IMR-90 (cell line): Measurements from ENCODE around the gene TRIM73. TPM values are rescaled to one million over a fixed set of nuclear protein-coding genes. Genes with fewer than 3 reads are reported as not detected.
A peak's percentile ranks its signal among the peaks of the same experiment; 100 is the strongest.
"Not testable (repeated sequence)": the region's sequence is repeated elsewhere in the genome, so short reads cannot be mapped to it uniquely, and the experiment has no call there.

Experiments
- ATAC-seq: fragments of 200-7000 bp; cut with Tn5 transposase; 2 replicates; pipeline ENCODE4 v1.9.1; 2020; ENCODE audit warnings: low read depth, mild to moderate bottlenecking, moderate library complexity
- BruUV-seq: library from RNA; stranded (reverse); fragments of 400-500 nt; replicated peaks from 2 replicates; lab custom pipeline; 2021; lab: Mats Ljungman, UMichigan
- CTCF ChIA-PET: fragments of 300-600 bp; formaldehyde crosslinking; extraction: SDS; loops from one replicate; lab custom pipeline; 2021; ENCODE audit warnings: antibody characterized with exemption; lab: Yijun Ruan, JAX
- POLR2A ChIA-PET: fragments of 300-600 bp; sonication (Branson Sonifier 250); formaldehyde crosslinking; loops from one replicate; lab custom pipeline; 2022; ENCODE audit warnings: antibody characterized with exemption; ENCODE audit not compliant: unreplicated experiment; lab: Charles Lee
- DNase-seq: peaks from one replicate; pipeline ENCODE4 v3.0.0; 2013
- H2AFZ ChIP-seq: replicated peaks from 2 replicates; pipeline ENCODE3; 2013; ENCODE audit warnings: low read length, mild to moderate bottlenecking; ENCODE audit not compliant: poor library complexity
- H2AK5ac ChIP-seq: 2 replicates; pipeline ENCODE4 v1.6.1; 2013; ENCODE audit warnings: low read depth, low read length, inconsistent platforms
- H2AK9ac ChIP-seq: replicated peaks from 2 replicates; pipeline ENCODE3; 2013; ENCODE audit warnings: mild to moderate bottlenecking, low read depth, low read length, moderate library complexity; ENCODE audit not compliant: poor library complexity
- H2BK120ac ChIP-seq: 2 replicates; pipeline ENCODE4 v1.6.1; 2013; ENCODE audit warnings: low read depth, low read length, inconsistent platforms
- H2BK15ac ChIP-seq: 3 replicates; pipeline ENCODE4 v1.6.1; 2013; ENCODE audit warnings: low read depth, low read length, inconsistent platforms
- H2BK20ac ChIP-seq: 2 replicates; pipeline ENCODE4 v1.6.1; 2013; ENCODE audit warnings: low read depth, mild to moderate bottlenecking, inconsistent platforms, low read length, moderate library complexity
- H2BK5ac ChIP-seq: 2 replicates; pipeline ENCODE4 v1.6.1; 2013; ENCODE audit warnings: mild to moderate bottlenecking, low read depth, low read length, inconsistent platforms; ENCODE audit not compliant: poor library complexity, severe bottlenecking
- H3K14ac ChIP-seq: replicated peaks from 2 replicates; pipeline ENCODE4 v1.6.1; 2013; ENCODE audit warnings: low read depth, low read length, inconsistent platforms
- H3K18ac ChIP-seq: 2 replicates; pipeline ENCODE4 v1.6.1; 2013; ENCODE audit warnings: low read depth, low read length, control low read depth
- H3K23ac ChIP-seq: 2 replicates; pipeline ENCODE4 v1.6.1; 2013; ENCODE audit warnings: low read depth, low read length, inconsistent platforms
- H3K27ac ChIP-seq: 2 replicates; pipeline ENCODE4 v1.5.1; 2013; ENCODE audit warnings: mild to moderate bottlenecking, control low read depth, low read length; ENCODE audit not compliant: insufficient read depth
- H3K27me3 ChIP-seq: 2 replicates; pipeline ENCODE4 v1.6.1; 2013; ENCODE audit warnings: low read length; ENCODE audit not compliant: control insufficient read depth, insufficient read depth
- H3K36me3 ChIP-seq: 2 replicates; pipeline ENCODE4 v1.6.1; 2013; ENCODE audit warnings: low read length, mixed read lengths; ENCODE audit not compliant: control insufficient read depth, insufficient read depth
- H3K4ac ChIP-seq: 2 replicates; pipeline ENCODE4 v1.6.1; 2013; ENCODE audit warnings: low read depth, low read length, inconsistent platforms
- H3K4me1 ChIP-seq: 2 replicates; pipeline ENCODE4 v1.6.1; 2013; ENCODE audit warnings: low read length, mixed read lengths; ENCODE audit not compliant: control insufficient read depth, insufficient read depth
- H3K4me2 ChIP-seq: 2 replicates; pipeline ENCODE4 v1.6.1; 2013; ENCODE audit warnings: low read depth, mild to moderate bottlenecking, control low read depth, low read length, moderate library complexity
- H3K4me3 ChIP-seq: 2 replicates; pipeline ENCODE4 v1.5.1; 2013; ENCODE audit warnings: low read depth, mild to moderate bottlenecking, control low read depth, low read length, moderate library complexity; ENCODE audit not compliant: insufficient read depth
- H3K56ac ChIP-seq: 2 replicates; pipeline ENCODE4 v1.6.1; 2013; ENCODE audit warnings: low read length, inconsistent platforms; ENCODE audit not compliant: insufficient read depth; ENCODE audit errors: extremely low read depth
- H3K79me1 ChIP-seq, 2 experiments: 2 replicates each; pipeline ENCODE4 v1.6.1; 2013; ENCODE audit warnings: low read length in 2 of 2, inconsistent platforms in 1 of 2, low read depth in 1 of 2
- H3K9ac ChIP-seq: 2 replicates; pipeline ENCODE4 v1.6.1; 2013; ENCODE audit warnings: low read depth, low read length, control low read depth
- H3K9me1 ChIP-seq: 2 replicates; pipeline ENCODE4 v1.6.1; 2013; ENCODE audit warnings: low read length, inconsistent platforms; ENCODE audit not compliant: insufficient read depth
- H3K9me3 ChIP-seq: 2 replicates; pipeline ENCODE4 v1.6.1; 2013; ENCODE audit warnings: low read length; ENCODE audit not compliant: control insufficient read depth, insufficient read depth
- H4K20me1 ChIP-seq: 2 replicates; pipeline ENCODE4 v1.6.1; 2013; ENCODE audit warnings: low read length, inconsistent platforms; ENCODE audit not compliant: insufficient read depth
- H4K5ac ChIP-seq: 2 replicates; pipeline ENCODE4 v1.6.1; 2013; ENCODE audit warnings: mild to moderate bottlenecking, low read depth, low read length, control low read depth
- H4K8ac ChIP-seq, 2 experiments: 2 replicates each; pipeline ENCODE4 v1.6.1; 2013; ENCODE audit warnings: low read depth in 2 of 2, low read length in 2 of 2, control low read depth in 1 of 2, inconsistent platforms in 1 of 2
- H4K91ac ChIP-seq: 2 replicates; pipeline ENCODE4 v1.6.1; 2013; ENCODE audit warnings: low read depth, low read length, inconsistent platforms; ENCODE audit not compliant: insufficient read depth
- WGBS, 2 experiments: methylation state at CpG; one replicate each; pipeline versions ENCODE4 v1.1.5 to v1.1.7; 2013; ENCODE audit warnings: missing lambda C conversion rate in 2 of 2; ENCODE audit not compliant: insufficient read length in 1 of 2; ENCODE audit errors: extremely low coverage in 2 of 2; 5-methylcytosine and 5-hydroxymethylcytosine counted together
- dilution Hi-C: fragments of 300-500 bp; cut with HindIII; formaldehyde crosslinking; loops from one replicate; pipeline ENCODE4 v1.14.3; 2018; ENCODE audit warnings: low sequenced_read_pairs; ENCODE audit not compliant: unreplicated experiment
- in situ Hi-C: fragments of 300-500 bp; cut with MboI; formaldehyde crosslinking; loops from 3 replicates; pipeline ENCODE4 v1.14.3; 2019; ENCODE audit warnings: low sequenced_read_pairs, inconsistent platforms, mixed read lengths
- intact Hi-C: fragments of 100-400 bp; cut with micrococcal nuclease; formaldehyde crosslinking; loops from 2 replicates; pipeline ENCODE4 v1.10.0; 2022
- polyA plus RNA-seq, 3 experiments: library from polyadenylated mRNA; depleted of rRNA; stranded (reverse); fragments of >200 nt; gene quantifications; 2 replicates each; pipeline ENCODE4 v1.2.3, GENCODE V29; 2012; ENCODE audit warnings: low replicate concordance in 1 of 3
- total RNA-seq: library from RNA; depleted of rRNA; stranded (reverse); fragments of >200 nt; gene quantifications from 2 replicates; pipeline ENCODE4 v1.2.3, GENCODE V29; 2012

The TRIM73 gene
- total and polyA plus RNA-seq, 2 of the 4 experiments (the other 2 are of a cell fraction): 0.18 to 0.84 TPM

DNA sequence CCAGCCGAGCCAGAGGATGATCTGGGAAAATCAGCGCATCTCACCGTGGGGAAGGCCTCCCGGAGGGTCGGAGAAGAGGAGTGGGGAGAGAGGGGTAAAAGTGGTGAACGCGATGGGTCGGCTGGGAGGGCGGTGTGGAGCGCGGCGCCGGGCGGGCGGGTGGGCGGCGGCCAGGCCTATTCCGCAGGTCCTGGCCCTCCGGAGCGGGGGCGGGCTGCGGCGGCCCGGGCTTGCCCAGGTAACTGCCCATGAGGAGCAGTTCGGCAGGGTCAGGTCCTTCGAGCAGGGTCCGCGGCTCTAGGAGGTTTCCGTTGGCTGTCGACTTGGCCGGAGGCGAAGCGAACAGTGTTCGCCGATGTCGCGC is 46.7 kb downstream of the TRIM73 start:
- Histone ChIP-seq H3K27ac (peak overlapping the region; percentile 52; the same call in 1 of the 2 replicates), H3K4me3 (peak overlapping the region; percentile 56), H3K36me3 (peaks cover 23% of the 10 kb centered on the region), H3K9ac (peak overlapping the region; percentile 87), H3K4me2 (peak overlapping the region; percentile 91), H3K14ac (peak overlapping the region; percentile 22; the same call in 1 of the 2 replicates), H3K79me1 (peaks cover 13 to 18% of the 10 kb centered on the region in 2 experiments)
- H3K56ac ChIP-seq, H3K23ac ChIP-seq, BruUV-seq, H3K4me1 ChIP-seq, DNase-seq, H2AK5ac ChIP-seq, dilution Hi-C loops, H3K9me3 ChIP-seq, H3K18ac ChIP-seq, H4K5ac ChIP-seq, POLR2A ChIA-PET, H2BK5ac ChIP-seq, CTCF ChIA-PET, intact Hi-C loops, H2BK15ac ChIP-seq, H3K4ac ChIP-seq, H4K91ac ChIP-seq, H2AK9ac ChIP-seq, H4K8ac ChIP-seq, H2BK120ac ChIP-seq, H2AFZ ChIP-seq, H4K20me1 ChIP-seq, in situ Hi-C loops, H2BK20ac ChIP-seq, H3K27me3 ChIP-seq, H3K9me1 ChIP-seq: not testable (repeated sequence)
- no CpG with 5 or more reads among the region's 37 CpGs for WGBS, 2 experiments
- ATAC-seq: peak; percentile 59
